SH-SY5Y (cell line): ENCODE measurements around the gene LPGAT1.

Source experiments
- GATA2 ChIP-seq: IDR thresholded peaks from 2 replicates; pipeline ENCODE4 v1.6.1; 2011; ENCODE audit warnings: mild to moderate bottlenecking, low read depth, low read length
- GATA3 ChIP-seq: IDR thresholded peaks from 2 replicates; pipeline ENCODE4 v1.6.1; 2011; ENCODE audit warnings: low read depth, mild to moderate bottlenecking, low read length, moderate library complexity

- TF ChIP-seq GATA2 = no peak
- TF ChIP-seq GATA3 = no peak
Measured at GRCh38 chr1:211843507-211844298, 13.1 kb upstream of the LPGAT1 start.
